ENCODE data around the gene ZBTB3. TPM values are rescaled to one million over a fixed set of nuclear protein-coding genes. Genes with fewer than 3 reads are reported as not detected.

Gene ZBTB3
- total RNA-seq, 1 donor from 2014 or later = 11.2 TPM

DNA sequence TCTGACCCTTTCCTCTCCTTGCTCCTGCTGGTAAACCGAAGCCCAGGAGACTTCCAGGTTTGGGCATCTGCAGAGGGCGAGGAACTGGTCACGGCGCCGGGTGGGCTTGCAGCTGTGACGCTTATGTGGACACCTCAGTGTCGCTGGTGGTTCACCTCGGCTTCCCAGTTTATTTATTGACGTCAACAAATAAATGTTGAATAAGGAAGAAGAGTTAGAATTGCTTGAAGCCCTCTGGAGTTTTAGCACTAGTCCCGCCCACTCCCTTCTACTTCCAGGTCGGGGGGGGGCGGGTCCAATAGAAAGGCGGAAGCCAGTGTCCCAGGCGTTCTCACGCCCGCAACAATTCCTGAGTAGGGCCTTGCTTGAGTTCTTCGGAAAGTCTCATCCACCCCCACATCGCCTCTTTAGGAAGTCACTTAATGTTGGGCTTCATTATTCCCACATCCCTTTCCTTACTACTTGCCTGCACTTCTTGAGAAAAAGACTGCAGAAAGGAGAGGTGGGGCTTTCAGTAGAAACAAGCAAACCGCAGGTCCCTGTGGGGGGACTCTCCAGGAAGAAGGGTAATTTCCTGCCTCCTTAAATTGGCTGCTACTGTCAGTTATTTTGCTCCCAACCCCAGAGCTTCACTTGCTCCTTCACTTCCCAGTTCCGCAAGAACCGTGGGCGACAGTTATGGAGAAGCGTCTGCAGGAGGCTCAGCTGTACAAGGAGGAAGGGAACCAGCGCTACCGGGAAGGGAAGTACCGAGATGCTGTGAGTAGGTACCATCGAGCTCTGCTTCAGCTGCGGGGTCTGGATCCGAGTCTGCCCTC lies 25.6 kb downstream of the ZBTB3 start, which contains the start of gene TTC9C:
Gene TTC9C, plus strand, starts transcription at position 316 of the 818 bp plus-strand sequence. Its CDS starts 363 bp downstream, at position 679.
- Histone ChIP-seq H3K4me2 (ENCODE audit: low read length) (peak within 1 kb of the TSS; percentile 98), H4K20me1 (ENCODE audit: insufficient read depth, low read length) (peaks cover 50% of the 10 kb centered on the region), H3K79me2 (ENCODE audit: insufficient read depth, low read length) (peaks cover 83% of the 10 kb centered on the region), H3K9ac (ENCODE audit: low read length) (peak within 1 kb of the TSS; percentile 93), H3K4me3 (ENCODE audit: insufficient read depth, low read depth, low read length) (peak within 1 kb of the TSS; percentile 90), H3K36me3 (ENCODE audit: insufficient read depth, low read length) (peaks cover 11% of the 10 kb centered on the region), H3K9me3 (ENCODE audit: insufficient read depth, low read depth, low read length) (no peaks in the 10 kb centered on the region), H2AFZ (ENCODE audit: low read depth, low read length) (peak within 1 kb of the TSS; percentile 90), H3K27ac (ENCODE audit: low read depth, low read length) (peak within 1 kb of the TSS; percentile 95), H3K27me3 (ENCODE audit: insufficient read depth, low read length) (no peaks in the 10 kb centered on the region), H3K4me1 (ENCODE audit: insufficient read depth, low read length) (peaks cover 11% of the 10 kb centered on the region)
- Mint-ChIP-seq H3K36me3 (ENCODE audit: low read depth, unreplicated experiment) (peaks cover 8% of the 10 kb centered on the region), H3K9me3 (ENCODE audit: unreplicated experiment) (no peaks in the 10 kb centered on the region), H3K4me1 (ENCODE audit: low read depth, unreplicated experiment) (peaks cover 23% of the 10 kb centered on the region), H3K27me3 (ENCODE audit: low read depth, unreplicated experiment) (no peaks in the 10 kb centered on the region), H3K27ac (ENCODE audit: unreplicated experiment) (peak within 1 kb of the TSS; percentile 98), H3K4me3 (ENCODE audit: unreplicated experiment) (peak within 1 kb of the TSS; percentile 93)
- FAIRE-seq (no peak), DNase-seq (ENCODE audit: low read depth) (peak; percentile 77)
- no peak for TF ChIP-seq EZH2 (IDR thresholded peaks at IDR 0.05; ENCODE audit: insufficient read depth, low read length)
- TF ChIP-seq, protein P1, sequence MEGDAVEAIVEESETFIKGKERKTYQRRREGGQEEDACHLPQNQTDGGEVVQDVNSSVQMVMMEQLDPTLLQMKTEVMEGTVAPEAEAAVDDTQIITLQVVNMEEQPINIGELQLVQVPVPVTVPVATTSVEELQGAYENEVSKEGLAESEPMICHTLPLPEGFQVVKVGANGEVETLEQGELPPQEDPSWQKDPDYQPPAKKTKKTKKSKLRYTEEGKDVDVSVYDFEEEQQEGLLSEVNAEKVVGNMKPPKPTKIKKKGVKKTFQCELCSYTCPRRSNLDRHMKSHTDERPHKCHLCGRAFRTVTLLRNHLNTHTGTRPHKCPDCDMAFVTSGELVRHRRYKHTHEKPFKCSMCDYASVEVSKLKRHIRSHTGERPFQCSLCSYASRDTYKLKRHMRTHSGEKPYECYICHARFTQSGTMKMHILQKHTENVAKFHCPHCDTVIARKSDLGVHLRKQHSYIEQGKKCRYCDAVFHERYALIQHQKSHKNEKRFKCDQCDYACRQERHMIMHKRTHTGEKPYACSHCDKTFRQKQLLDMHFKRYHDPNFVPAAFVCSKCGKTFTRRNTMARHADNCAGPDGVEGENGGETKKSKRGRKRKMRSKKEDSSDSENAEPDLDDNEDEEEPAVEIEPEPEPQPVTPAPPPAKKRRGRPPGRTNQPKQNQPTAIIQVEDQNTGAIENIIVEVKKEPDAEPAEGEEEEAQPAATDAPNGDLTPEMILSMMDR (IDR thresholded peaks at IDR 0.05; ENCODE audit: insufficient read depth, low read depth, low read length) = no peak

DNA sequence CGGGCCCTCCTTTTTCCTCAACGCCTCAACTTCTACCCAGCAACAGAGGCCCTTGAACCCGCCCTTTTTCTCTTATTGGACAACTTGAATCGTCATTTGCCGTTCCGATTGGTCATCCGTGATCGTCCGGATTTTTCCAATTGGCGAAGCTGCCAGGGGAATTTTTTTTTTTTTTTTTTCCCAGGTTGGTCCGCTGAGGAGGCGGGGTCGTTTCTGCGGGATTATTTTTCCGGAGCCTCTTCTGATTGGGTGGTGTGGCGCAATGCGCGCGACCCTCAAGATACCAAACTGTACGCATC lies 26.1 kb downstream of the ZBTB3 start:
- Mint-ChIP-seq H3K9me3 (ENCODE audit: unreplicated experiment) (no peaks in the 10 kb centered on the region), H3K27me3 (ENCODE audit: low read depth, unreplicated experiment) (no peaks in the 10 kb centered on the region), H3K36me3 (ENCODE audit: low read depth, unreplicated experiment) (peaks cover 7% of the 10 kb centered on the region), H3K27ac (ENCODE audit: unreplicated experiment) (peak overlapping the region; percentile 98), H3K4me3 (ENCODE audit: unreplicated experiment) (peak overlapping the region; percentile 93), H3K4me1 (ENCODE audit: low read depth, unreplicated experiment) (peaks cover 19% of the 10 kb centered on the region)
- Histone ChIP-seq H4K20me1 (ENCODE audit: insufficient read depth, low read length) (peaks cover 50% of the 10 kb centered on the region), H3K4me2 (ENCODE audit: low read length) (peak overlapping the region; percentile 98), H3K79me2 (ENCODE audit: insufficient read depth, low read length) (peaks cover 83% of the 10 kb centered on the region), H3K9ac (ENCODE audit: low read length) (peak overlapping the region; percentile 93), H3K27ac (ENCODE audit: low read depth, low read length) (peak overlapping the region; percentile 95), H3K36me3 (ENCODE audit: insufficient read depth, low read length) (peaks cover 10% of the 10 kb centered on the region), H3K4me1 (ENCODE audit: insufficient read depth, low read length) (peaks cover 11% of the 10 kb centered on the region), H3K9me3 (ENCODE audit: insufficient read depth, low read depth, low read length) (no peaks in the 10 kb centered on the region), H2AFZ (ENCODE audit: low read depth, low read length) (peak overlapping the region; percentile 90), H3K4me3 (ENCODE audit: insufficient read depth, low read depth, low read length) (peak overlapping the region; percentile 90), H3K27me3 (ENCODE audit: insufficient read depth, low read length) (no peaks in the 10 kb centered on the region)
- no peak for TF ChIP-seq EZH2 (IDR thresholded peaks at IDR 0.05; ENCODE audit: insufficient read depth, low read length)
- TF ChIP-seq, protein P1 (IDR thresholded peaks at IDR 0.05; ENCODE audit: insufficient read depth, low read depth, low read length) = no peak
- FAIRE-seq (no peak), DNase-seq (ENCODE audit: low read depth) (peak; percentile 94)
